ENCODE measurements around the gene IBTK.

- no peak for TF ChIP-seq EZH2phosphoT487 (conservative IDR thresholded peaks at IDR 0.05; ENCODE audit: low read length)
- no peak for TF ChIP-seq CTCF (IDR thresholded peaks at IDR 0.05; ENCODE audit: insufficient read depth, low read length, poor library complexity, severe bottlenecking)
Measured at GRCh38 chr6:82178077-82178758, 69.3 kb downstream of the IBTK start.
